Measurements from ENCODE around the gene PLEKHA8.
A peak's percentile ranks its signal among the peaks of the same experiment; 100 is the strongest.

The PLEKHA8 gene

DNA sequence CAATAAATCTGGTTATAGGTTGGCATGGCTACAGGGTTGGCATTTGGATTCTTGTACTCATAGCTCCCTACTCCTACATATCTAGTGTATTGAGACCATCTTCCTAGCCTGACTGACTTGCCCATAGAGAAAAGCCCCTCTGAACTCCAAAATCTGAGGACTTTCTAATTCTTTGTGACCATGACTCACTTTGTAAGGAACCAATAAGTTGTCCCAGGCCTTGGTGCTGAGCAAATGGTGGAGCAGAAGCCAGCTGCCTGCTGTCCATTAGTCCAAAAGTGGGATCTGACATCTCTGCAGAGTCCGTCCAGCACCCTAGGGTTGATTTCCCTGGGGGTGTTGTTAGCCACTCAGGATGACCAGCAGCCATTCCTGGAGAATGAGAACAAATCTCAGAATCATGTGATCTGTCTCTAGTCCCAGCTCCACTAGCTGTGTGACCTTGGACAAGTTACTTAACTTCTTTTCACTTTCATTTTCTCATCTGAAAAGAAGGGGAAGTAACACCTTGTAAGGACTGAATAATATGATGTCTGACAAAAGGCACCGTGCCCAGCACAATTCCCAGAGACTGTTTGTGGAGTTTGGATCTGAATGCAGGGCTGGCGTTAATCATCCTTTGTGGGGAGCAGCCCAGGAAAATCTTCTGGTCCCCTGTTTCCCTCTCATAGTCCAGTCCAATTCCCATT is 150.7 kb downstream of the PLEKHA8 start:
- peak overlapping the region in 9 of 11 experiments; percentile 0 to 88 (median 57); a peak in 14 of 22 replicates for H3K4me2 ChIP-seq
- peaks cover 32 to 95% (median 45%) of the 10 kb centered on the region in 10 experiments for H3K4me1 ChIP-seq
- H4K20me1 ChIP-seq, result no peaks in the 10 kb centered on the region
- H3K4me3 ChIP-seq, result no peak overlapping the region
- no peak for TF ChIP-seq Cebpa-rat (IDR thresholded peaks at IDR 0.05)
- peaks cover 0 to 34% (median 0%) of the 10 kb centered on the region in 11 experiments; a peak in 12 of 22 replicates for H3K9me3 ChIP-seq (replicated peaks in 1 of 11)
- H3K9ac ChIP-seq, result no peak overlapping the region; a peak in 1 of 22 replicates
- H3K36me3 ChIP-seq, result no peaks in the 10 kb centered on the region
- peak overlapping the region in 6 of 11 experiments; percentile 19 to 83 (median 65); a peak in 11 of 22 replicates for H3K27ac ChIP-seq
- no peaks in the 10 kb centered on the region for H3K27me3 ChIP-seq

Measured in BLaER1 treated with 17β-estradiol and CSF1 and Interleukin-3, amounts not matched to agents 10 nM and 100 nM (cell line).